GM12874 (cell line): Measurements from ENCODE around the gene SERPINE1.

ENCODE experiments used
- TF ChIP-seq, protein P1 (sequence below): IDR thresholded peaks from 2 replicates; pipeline ENCODE4 v1.5.1; 2011; ENCODE audit warnings: low read depth, mild to moderate bottlenecking, control low read depth, low read length, moderate library complexity; ENCODE audit not compliant: insufficient read depth

SERPINE1 gene

DNA sequence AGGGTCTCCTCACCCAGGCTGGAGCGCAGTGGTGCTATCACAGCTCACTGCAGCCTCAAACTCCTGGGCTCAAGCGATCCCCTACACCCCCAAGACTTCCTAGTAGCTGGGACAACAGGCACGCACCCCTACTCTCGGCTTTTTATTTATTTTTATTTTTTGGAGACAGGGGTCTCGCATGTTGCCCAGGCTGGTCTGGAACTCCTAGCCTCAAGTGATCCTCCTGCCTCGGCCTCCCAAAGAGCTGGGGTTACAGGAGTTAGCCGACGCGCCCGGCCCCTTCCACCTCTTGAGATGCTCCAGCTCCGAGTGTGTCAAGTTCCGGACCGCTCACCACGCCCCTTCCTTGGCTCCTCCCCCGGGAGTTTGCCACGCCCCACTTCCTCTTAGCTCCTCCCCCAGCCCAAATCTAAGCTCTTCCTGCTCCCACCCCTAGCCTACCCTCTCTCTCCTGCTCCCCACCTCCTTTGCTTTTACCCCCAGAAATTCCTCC lies 46.9 kb downstream of the SERPINE1 start:
- TF ChIP-seq, protein P1, sequence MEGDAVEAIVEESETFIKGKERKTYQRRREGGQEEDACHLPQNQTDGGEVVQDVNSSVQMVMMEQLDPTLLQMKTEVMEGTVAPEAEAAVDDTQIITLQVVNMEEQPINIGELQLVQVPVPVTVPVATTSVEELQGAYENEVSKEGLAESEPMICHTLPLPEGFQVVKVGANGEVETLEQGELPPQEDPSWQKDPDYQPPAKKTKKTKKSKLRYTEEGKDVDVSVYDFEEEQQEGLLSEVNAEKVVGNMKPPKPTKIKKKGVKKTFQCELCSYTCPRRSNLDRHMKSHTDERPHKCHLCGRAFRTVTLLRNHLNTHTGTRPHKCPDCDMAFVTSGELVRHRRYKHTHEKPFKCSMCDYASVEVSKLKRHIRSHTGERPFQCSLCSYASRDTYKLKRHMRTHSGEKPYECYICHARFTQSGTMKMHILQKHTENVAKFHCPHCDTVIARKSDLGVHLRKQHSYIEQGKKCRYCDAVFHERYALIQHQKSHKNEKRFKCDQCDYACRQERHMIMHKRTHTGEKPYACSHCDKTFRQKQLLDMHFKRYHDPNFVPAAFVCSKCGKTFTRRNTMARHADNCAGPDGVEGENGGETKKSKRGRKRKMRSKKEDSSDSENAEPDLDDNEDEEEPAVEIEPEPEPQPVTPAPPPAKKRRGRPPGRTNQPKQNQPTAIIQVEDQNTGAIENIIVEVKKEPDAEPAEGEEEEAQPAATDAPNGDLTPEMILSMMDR = no peak

DNA sequence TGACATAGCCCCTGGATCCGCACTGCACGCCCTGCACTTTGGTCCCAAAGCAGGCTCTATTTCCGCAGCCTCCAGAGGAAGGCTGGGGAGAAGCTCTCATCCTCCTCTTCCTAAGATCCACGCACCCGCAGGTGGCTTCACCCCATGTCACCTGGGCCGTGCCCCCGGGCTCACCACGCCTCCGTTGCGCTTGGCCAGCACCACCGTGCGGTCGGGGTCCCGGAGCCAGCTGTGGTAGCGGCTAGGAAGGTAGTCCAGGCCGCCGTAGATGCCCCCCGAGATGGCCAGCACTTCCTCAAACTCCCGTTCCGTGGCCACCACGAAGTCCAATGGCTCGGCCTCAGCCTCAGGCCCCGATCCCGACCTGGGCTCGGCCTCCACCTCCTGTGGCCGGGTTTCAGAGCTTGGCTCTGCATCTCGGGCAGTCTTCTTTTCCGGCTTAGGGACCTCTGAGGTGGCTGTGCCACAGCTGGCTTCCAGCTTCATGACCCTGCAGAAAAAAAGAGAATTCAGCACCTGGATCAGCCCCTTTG lies 47.5 kb downstream of the SERPINE1 start:
- TF ChIP-seq, protein P1 = no peak

DNA sequence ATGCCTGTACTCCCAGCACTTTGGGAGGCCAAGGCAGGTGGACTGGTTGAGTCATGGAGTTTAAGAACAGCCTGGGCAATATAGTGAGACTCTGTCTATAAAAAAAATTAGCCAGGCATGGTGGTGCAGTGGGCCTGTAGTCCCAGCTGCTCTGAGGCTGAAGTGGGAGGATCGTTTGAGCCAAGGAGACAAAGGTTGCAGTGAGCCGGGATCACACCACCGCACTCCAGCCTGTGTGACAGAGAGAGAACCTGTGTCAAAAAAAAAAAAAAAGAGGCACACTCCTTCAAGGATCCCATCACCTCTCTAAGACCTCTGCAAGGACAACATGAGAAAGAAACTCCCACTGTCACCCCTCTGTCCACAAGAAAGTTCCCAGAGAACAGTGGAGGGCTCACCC lies 48.8 kb downstream of the SERPINE1 start:
- TF ChIP-seq, protein P1 = no peak

DNA sequence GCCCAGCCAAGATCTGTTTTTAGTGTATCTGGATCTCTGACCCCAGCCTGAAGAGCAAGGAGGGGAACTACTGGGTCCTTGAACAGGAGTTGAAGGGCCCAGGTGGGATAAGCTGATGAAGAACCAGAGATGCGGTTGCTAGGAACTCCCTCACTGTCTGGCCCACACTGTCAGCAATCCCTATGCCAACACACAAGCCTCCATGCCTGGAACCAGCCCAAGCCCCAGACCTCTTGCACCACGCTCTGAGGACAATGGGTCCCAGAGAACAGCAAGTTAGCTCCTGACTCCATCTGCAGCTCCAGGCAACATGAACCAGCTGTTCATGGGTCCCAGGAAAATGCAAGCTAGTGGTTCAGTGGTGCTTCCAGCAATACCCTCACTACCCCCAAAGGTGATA lies 50.7 kb downstream of the SERPINE1 start:
- TF ChIP-seq, protein P1 = no peak

DNA sequence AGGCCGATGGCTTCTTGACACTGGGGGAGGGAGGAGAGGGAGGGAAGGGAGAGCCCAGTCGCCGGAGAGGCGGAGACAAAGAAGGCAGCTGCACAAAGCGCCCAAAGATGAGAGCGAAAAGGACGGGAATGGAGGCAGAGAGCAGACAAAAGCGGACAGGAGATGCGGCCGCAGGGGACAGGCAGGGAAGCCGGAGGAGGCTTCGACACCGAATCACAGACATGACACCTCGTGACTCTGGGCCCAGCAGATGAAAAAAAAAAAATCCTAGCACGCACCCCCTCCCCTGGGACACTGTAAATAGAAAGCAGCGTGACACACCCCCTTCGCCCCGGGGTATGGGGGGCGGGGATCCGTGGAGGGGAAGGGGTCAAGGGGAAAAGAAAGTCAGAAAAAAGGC lies 52.2 kb downstream of the SERPINE1 start:
- TF ChIP-seq, protein P1 = no peak

DNA sequence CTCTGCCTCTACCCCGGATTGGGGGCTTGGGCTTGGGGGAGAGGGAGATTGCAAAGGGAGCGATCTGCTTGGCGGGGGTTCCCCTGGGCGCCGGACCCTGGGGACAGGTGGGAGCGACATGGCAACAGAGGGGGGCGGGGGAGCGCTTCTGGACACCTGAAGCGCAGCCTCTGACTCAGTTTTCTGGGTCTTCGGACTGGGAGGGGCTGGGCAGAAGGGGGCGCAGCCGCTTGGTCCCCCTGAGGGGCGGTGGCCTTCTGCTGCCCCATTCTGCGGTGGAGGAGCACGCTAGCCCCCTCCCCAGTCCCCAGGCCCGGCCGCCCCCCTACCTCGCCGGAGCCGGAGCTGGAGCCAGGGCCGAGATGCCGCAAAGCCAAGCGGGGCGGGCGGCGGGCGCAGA lies 52.8 kb downstream of the SERPINE1 start:
- TF ChIP-seq, protein P1 = no peak

DNA sequence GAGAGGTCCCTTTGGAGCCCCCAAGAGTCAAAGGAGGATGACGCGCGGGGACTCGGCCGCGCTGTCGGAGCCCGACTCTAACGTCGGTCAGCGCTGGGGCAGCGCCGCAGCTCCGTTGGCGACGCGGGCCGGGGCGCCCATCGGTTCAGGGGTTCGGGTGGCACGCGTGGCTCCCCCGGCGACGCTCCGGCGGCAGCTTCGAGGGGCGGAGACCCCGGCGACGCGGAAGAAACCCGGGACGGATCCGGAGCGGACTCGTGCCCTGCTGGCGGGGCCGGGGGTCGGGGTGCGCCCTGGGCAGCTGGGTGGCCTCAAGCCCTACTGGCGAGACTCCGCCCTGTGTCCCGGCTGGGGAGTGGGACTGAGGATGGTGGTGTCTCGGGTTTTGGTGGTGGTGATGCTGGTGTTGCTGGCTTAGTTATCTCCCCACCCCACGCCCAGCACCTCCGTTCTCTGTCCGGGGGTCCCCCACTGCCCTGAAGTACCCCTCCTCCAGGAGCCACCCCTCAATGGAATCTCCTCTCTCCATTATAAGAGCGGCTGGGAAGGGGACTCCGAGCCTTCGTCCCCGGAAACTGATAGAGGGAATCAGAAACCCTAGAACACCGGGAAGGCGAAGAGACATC lies 53.3 kb downstream of the SERPINE1 start, which contains the start of gene NAT16:
NAT16 (minus strand) TSS at position 164 of the 626 bp plus-strand sequence. CDS start 5,486 bp downstream, outside the sequence.
- TF ChIP-seq, protein P1 = no peak
